Renal pelvis (tissue), 4 donors: ENCODE data around the gene LRMDA. TPM values are rescaled to one million over a fixed set of nuclear protein-coding genes. Genes with fewer than 3 reads are reported as not detected.

Experiments used
- DNase-seq: peaks from one replicate; pipeline ENCODE4 v3.0.0-alpha.2; 2013
- polyA plus RNA-seq, 3 donors: library from polyadenylated mRNA; unstranded; fragments of 120-200 nt; gene quantifications; one replicate each; pipeline ENCODE4 v1.2.1, GENCODE V29; 2013; ENCODE audit not compliant: insufficient read length in 3 of 3

LRMDA gene
- polyA plus RNA-seq, 3 donors: 16.3 to 24.7 (median 22.1) TPM

DNA sequence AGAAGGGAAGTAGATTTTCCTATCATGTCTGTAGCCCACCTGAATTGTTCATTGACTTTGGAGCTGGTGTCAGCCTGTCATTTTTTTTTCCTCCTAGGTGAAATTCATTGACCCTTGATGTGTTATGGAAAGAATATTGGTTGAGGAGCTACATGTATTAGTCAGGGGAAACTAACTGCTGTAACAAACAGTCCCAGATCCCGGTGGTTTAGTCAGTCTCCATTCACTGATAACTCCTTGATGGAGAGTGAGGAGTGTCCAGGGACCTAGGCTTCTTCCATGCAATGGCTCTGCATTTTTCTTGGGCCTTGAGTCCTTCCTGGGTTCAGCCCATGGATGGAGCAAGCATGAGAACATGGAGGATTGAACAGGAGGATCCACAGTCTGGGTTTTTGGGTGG, 643.2 kb downstream of the LRMDA start:
- DNase-seq: no peak

DNA sequence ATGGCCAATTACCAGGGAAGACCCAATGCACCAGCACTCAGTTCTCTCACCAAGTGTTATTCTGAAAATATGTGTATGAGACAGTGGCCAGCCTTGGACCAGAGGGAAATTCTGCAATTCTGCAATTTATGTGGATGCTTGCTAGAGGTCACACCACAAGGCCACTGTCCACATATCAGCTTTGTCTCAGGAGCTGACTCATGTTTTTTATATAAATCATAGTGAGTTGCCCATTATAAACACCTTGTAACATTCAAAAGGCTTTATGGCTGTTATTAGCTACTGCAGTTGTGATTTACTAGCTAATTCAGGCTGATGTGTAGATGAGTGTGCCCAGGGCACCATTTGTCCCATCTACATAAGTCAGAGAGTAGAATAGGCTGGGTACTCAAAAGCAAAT, 649.0 kb downstream of the LRMDA start:
- DNase-seq: no peak

DNA sequence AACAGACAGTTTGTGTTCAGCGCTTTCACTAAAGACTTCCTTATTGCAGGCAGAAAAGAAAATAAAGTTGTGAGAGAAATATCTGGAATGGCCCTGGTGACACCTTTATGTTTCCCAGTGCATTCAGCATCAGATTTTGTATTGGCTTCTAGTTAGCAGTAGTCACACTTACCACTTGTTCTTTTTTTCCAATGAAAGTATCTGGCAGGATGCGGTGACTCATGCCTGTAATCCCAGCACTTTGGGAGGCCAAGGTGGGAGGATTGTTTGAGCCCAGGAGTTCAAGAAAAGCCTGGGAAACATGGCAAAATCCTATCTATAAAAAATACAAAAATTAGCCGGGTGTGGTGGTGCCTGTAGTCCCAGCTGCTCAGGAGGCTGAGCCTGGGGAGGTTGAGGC, 649.6 kb downstream of the LRMDA start:
- DNase-seq: no peak

DNA sequence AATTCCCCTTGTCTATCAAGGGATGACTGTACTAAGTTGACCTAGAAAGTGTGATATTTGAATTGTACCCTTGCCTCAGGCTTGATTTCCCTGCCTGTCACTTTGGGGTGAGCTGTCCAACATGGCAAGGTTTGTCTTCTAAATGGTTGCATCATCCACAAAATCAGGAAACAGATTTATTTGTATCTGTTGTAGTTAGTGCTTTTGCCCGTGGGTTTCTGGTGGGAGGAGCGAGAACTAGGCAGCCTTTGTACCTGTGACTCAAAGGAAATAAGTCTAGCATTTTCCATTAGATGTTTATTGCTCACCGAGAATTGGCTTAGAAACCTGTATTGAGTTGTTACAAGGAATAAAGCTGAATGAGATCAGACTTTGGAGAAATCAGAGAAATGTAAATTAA, 650.8 kb downstream of the LRMDA start:
- no peak for DNase-seq

DNA sequence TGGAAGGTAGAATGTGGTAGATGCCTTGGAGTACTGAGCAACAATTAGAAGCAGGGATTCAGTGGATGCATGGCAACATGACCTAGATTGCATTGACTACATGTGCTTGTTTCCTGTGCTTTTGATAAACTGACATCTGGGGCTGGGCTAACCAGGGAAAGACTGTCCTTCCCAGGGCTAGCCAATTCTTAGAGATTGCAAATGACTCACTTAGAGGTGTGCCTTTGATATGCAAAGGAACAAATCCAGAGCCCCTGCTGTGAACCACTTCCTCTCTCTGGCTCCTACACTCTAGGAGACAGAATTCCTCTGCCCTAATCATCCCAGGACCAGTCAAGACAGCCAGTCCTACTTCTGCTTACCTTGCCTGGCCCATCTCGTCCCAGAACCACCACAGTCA, 651.5 kb downstream of the LRMDA start:
- DNase-seq: no peak

DNA sequence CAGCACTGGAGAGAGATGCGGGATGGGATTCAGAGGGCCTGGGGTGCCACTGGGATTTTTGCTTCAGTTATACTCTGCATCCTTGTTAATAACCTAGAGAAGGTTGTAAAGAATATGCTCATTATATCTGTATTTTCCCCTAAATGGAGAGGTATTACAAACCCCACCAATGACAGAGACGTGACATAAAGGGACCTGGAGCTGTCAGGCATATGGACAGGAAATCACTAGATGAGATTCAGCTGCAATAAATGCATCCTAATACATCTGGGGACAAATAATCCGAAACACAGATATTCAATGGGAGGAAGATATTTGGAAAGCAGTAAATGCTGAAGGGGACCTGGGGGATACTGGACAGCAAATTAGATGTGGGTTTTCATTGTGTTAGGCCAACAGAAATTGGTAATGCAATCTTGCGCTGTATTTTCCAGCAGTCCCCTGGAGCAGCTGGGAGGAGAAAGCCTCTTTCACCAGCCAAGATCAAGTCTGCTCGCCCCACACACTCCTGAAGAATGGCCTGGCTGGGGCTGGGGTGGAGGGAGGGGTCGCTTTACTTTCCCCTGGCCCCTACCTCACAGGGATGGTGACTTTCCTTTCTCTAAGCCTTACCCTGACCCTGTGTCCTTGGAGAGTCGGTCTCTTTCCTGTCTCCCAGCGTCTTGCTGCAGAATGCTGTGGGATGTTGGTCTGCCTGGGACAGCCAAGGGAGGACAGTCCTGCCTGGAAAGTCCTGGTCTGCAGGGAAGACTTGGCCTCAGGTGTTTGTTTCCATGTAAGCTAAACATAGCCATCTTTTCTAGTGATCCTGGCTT, 653.8 kb downstream of the LRMDA start:
- DNase-seq: no peak

DNA sequence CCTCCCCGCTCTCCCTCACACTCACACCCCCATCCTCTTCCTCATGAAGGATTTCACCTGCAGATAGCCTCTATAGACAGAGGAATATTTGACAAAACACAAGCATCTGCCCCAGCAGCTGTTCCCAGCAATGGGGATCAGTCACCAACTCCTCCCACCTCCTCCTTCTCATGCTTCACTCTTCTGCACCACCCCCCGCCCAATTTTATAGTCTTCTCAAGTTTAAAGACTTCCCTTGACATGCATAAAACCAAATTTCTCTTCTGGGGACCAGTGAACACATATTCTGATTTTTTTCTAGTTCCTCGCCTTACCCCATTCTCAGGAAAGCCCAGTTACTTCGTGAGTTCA, 654.4 kb downstream of the LRMDA start:
- peak; percentile 11 for DNase-seq

DNA sequence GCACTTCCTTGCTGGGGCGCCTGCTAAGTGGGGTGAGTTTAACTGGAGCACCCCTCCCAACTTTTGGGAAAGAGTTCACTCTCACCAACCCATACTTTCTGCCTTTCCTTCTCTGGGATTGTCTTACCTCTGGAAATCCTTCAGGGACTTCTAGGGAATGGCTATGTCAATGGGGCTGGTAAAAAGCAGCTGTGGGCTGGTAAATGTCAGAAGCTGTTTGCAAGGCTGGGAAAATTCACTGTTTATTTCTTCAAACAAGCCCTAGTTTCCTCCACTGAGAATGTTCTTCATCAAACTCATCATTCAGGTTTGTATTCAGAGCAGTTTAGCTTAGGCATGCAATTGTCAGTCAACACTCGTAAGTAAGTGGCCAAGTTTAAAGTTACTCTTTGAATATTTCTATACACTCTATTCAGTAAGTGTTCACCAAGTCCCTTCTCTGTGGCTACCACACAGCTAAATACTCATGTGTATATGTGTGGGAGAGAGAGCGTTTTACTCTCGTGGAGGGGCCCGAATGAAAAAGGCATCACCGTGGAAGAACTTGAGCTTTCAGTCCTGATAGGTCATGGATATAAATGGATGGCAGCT, 654.8 kb downstream of the LRMDA start:
- DNase-seq: no peak

DNA sequence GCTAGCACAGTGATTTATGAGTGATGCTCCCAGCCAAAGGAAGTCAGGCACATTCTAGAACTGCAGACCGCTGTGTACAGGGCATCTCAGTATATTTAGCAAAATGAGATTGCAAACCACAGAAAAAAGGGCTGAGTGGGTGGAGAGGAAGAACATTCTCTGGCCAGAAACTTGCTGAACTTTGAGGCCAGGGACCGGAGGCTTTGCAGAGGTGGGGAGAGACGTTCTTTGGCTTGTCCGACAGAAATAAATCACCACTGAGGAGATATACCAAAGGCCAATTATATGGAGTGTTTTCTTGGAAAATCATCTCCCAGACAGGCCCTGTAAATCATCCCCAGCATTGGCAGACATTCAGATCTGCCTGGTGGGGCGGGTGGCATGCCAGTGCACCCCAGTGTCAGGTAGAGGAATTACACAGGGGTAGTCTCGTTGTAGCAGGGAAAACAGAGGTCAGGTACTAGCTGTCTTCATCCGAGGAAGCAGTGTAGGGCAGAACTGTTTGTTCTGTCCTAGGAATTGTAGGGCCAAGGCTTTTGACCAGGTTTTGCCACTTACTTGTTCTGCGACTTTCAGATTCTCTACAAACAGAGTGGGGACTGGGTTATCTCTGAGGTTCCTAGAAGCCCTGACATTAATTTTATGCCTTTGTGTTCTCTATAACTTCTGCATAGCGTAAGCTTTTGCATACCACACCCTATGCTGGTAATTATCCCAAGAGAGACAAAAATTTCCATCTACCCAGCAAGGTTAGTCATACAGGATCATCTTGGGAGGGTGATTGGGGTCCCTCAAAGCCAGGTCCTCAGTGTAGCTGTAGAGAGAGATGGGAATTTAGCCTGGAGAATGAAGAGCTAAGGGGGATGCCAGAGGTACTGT, 655.6 kb downstream of the LRMDA start:
- peak; percentile 69 for DNase-seq

DNA sequence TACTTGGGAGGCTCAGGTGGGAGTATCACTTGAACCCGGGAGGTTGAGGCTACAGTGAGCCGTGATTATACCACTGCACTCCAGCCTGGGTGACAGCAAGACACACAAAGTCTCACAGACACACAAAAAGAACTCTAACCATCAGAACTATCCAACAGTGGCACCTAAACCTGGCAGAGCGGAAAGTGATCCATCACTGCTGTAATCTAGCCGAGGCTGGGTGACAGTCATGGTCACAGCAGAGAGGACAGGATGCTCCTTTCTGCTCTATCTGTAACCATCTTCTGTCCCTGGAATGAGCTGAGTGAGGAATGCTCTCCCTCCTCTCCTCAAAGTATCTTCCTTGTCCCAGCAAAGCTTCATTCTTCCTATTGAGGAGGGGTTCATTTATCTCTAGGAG, 656.6 kb downstream of the LRMDA start:
- peak; percentile 15 for DNase-seq

DNA sequence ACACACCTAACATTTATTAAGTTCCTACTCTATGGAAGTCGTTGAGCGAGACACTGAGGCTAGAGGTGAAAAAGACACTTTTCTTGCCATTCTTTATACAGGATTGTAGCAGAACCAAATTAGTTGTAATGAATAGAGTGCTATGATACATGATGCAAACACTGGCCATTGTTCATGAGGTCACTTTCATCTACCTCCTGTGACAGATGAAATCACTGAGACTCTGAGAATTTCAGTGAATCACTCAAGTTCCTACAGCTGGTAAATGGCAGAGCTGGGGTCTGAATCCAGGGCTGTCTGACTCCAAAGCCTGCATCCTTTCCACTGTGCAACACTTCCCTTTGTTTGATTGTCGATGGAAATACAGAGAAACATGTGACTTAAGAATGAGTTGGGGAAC, 657.6 kb downstream of the LRMDA start:
- DNase-seq: no peak

DNA sequence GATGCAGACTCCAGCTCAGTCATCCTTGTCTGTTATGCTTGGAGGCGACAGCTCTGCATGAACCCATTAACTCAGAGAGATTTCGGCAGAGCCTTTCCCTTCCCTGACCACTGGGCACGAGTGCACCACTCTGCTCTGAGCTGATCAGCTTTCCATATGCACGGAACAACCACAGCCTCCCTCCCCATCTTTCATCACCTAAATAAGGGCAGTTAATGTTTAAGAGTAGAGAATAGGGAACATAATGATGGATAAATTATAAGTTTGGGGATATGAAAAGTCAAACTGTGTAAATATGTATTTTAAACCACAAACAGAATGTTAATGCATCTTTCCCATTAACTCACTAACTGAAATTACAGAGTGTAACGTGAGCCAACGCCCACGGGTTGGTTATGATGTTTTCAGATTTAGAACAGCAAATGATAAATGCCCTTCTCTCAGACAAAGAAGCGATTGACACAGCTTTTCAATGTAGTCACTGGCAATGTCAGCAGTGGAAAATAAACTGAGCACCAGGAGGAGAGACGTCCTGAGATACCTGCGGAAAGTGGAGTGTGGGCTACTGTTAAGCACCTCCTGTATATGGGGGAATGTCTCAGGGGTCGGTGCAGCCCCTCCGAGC, 658.2 kb downstream of the LRMDA start:
- no peak for DNase-seq

DNA sequence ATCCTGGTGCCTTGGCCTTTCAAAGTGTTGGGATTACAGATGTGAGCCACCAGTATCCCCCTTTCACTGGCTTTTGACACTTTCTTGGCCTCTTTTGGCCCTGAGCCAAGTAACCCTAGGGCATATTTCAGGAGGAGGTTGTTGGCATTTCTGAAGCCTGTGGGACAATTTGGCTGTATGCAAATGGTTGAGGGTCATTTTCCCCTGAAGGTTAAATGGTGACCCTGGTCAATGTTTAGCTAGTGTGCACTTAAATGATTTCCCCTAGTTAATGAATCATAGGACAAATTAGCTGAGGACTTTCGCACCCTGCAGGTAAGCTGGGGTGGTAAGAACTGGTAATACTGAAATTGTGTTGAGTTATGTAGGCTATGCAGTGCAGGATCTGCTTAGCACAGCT, 660.5 kb downstream of the LRMDA start:
- DNase-seq: peak; percentile 48

DNA sequence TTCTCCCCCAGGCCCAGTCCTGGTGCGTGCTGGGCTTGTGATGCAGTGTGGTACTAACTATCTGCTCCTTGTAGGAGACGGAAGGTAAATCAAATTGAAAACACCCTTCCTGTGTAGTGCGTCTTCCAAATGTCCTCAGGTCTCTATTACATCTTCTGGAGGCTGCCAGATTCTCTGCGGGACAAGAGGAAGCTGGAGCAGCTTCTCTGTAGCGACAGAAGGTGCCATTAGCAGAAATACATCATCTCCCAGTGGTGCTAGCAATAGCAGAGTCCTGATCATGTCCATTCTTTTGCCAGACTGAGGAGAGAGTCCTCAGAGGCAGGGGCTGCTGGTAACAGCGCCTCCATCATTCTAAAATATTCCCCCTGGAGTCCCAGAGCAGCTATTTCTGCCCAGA, 675.2 kb downstream of the LRMDA start:
- DNase-seq: no peak

DNA sequence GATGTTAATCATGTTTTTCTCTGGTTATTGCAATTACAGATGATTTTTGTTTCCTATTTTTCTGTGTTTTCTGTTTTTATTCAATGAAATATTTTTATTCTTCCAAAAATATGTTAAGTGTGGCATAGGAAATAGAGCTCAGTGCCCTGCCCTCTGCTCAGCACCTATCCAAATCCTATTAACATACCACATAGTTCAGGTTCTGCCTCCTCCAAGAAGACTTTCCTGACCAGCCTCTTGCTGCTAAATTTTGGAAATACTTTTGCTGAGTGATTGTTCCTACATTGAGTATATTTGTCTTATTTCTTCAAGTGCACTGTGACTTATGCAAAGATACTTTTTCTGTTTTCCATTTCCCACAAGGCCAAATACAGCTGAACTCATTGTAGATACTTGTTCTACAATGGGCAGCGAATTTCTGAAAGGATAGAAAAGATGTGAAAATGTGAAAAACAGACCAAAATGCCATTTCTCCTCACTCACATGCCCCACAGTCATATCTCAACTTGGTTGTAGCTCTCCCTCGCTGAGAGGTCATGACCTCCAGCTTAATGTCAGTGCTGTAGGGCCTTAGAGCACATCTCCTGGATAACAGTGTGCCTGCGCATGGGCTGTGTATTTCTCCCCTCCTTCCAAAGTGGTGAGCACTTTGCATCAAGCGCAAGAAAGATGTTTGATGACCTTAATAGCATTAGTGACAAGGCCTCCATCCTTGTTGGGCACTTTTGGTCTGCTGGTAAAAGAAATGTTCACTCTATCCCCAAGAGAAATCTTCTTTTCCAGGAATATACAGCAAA, 677.3 kb downstream of the LRMDA start:
- DNase-seq: no peak

DNA sequence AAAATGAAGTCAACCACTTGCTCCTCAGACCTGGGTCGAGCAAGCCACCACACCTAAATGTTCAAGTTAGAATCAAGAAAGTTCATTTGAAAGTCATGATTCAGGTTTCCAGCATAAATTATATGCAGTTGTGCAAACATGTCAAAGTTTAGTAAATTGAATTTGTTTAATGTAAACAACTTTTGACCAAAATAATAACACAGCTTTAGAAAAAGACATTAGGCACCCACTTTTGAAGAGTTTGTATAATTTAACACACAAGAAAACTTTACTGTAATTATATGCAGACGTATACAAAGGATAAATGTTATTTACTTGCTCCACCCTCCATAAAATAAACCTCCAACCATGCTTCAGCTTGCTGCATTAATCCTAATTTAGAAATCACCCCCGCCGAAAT, 680.0 kb downstream of the LRMDA start:
- no peak for DNase-seq

DNA sequence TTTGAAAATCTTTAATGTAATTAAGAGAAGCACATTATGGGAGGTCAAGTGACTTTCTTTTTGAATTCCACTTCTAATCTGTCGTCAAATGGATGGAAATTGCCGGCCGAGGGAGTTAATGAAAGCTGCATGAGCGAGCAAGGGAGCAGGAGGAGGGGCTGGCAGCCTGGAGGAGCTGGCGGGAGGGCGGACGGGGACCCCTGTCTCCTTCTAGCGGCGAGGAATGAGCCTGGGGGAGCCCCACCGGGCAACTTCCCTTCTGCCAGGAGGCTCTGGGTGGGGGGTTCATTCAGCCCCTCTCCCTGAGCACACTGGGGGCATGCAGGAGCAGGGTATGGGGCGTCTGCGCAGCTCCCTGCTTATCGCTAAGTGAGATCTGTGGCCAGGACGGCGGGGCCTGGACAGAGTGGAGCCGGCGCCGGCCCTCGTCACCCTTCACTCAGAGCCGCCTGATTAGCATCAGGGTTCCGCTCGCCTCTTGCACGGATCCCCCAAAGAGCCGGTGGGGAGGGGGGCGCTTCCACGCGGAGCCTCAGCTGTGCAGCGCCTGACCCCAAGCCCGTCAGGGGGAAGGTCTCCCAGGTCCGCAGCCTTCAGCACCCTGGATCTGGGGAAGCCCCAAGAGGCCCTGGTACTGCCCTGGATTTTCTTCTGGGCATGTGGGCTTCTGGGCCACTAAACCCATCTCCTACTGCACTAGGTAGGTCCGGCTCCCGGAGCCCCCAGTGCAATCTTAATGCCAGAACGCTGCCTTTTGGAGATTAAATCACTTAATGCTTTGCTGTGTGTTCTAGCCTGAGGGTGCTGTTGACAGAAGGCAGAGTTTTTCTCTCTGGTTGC, 680.8 kb downstream of the LRMDA start:
- peak; percentile 48 for DNase-seq

DNA sequence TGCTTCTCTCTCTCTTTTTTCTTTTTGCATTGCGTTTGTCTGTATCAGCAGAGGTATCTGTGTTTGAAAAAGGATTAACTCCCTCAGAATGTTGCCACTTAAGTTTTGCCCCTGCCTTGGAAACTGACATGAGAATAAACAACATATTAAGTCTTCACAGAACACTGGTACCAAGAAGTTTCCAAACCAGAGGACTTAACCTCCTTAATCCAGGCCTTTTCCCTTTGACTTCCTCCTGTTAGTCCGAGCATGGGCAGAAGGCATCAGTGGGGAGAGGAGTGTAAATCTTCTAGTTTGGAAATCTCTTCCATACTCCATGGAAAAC, 681.4 kb downstream of the LRMDA start:
- DNase-seq: no peak

DNA sequence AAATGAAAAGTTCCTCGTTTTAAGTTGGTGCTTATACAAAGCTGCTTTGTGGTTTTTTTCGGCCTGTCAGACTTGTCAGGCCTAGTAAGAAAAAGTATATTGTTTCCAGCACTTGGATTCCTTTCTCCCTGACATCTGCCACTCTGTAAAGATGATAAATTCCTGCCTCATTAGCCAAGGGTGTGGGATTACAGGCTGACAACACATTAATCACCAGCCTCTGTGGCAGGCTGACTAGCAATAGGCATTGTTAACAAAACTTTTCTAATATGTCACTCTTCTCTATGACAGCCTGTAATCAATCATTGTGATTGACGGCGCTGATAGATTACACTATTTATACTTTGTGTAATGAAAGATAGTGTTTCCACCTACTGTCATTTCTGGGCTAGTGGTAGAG, 682.5 kb downstream of the LRMDA start:
- DNase-seq: no peak

DNA sequence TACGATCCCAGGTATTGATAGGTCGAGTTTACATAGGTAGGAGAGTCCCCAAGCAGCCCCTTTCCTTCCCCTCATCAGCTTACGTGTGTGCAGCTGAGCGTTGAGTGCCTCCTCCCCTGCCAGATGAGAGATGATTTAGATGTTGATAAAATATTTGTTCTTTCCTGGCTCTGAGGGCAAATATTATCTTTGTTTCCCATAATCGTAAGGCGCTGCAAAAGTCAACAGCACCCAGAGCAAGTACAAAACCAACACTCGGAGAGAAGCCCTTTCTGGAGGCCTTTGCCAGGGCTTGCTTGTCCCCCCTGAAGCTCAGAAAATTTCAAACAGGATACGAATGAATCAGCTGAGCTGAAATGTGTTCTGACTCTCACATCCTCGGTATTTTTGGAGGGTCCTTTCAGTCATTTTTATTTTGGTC, 683.2 kb downstream of the LRMDA start:
- DNase-seq: no peak

DNA sequence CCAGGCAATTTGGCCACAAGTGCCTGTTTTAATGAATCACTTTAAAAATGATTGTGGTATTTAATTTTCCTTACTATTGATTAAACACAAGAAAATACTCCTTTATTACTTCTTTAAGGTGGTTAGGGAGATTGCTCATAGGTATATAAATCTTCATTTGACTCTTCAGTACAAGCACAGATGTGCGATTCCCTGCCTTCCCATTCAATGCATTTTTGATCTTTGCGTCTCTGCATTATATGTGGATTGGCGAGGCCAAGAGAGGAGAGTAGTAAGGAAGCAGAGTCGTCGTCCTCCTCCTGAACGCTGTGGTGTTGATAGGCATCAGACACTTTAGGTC, 683.7 kb downstream of the LRMDA start:
- DNase-seq: no peak
